ENCODE data around the gene GABRB1. TPM values are rescaled to one million over a fixed set of nuclear protein-coding genes. Genes with fewer than 3 reads are reported as not detected.

Gene GABRB1
- total RNA-seq, 2 donors from 2014 or later: not detected

- no peak for ATAC-seq
- DNase-seq (ENCODE audit: low spot score in 2 of 2): no peak
- Mint-ChIP-seq H3K36me3 (no peaks in the 10 kb centered on the region), H3K9me3 (no peaks in the 10 kb centered on the region), H3K27ac (no peak overlapping the region)
Measured at GRCh38 chr4:47213539-47213938, 182.2 kb downstream of the GABRB1 start.

GRCh38 chr4:47213971-47214370, 182.6 kb downstream of the GABRB1 start:
- no peak overlapping the region for H3K27ac Mint-ChIP-seq
- DNase-seq (ENCODE audit: low spot score in 2 of 2) (no peak), ATAC-seq (no peak)
- H3K9me3 Mint-ChIP-seq: no peaks in the 10 kb centered on the region
- no peaks in the 10 kb centered on the region for H3K36me3 Mint-ChIP-seq

- no peaks in the 10 kb centered on the region for H3K9me3 Mint-ChIP-seq
- no peaks in the 10 kb centered on the region for H3K36me3 Mint-ChIP-seq
- DNase-seq (ENCODE audit: low spot score in 2 of 2) (no peak), ATAC-seq (no peak)
- no peak overlapping the region for H3K27ac Mint-ChIP-seq
Measured at GRCh38 chr4:47215759-47216158, 184.4 kb downstream of the GABRB1 start.

GRCh38 chr4:47217291-47217690, 185.9 kb downstream of the GABRB1 start:
- ATAC-seq (no peak), DNase-seq (ENCODE audit: low spot score in 2 of 2) (no peak)
- H3K27ac Mint-ChIP-seq: no peak overlapping the region
- H3K36me3 Mint-ChIP-seq: no peaks in the 10 kb centered on the region
- H3K9me3 Mint-ChIP-seq: no peaks in the 10 kb centered on the region

GRCh38 chr4:47217884-47218283, 186.5 kb downstream of the GABRB1 start:
- ATAC-seq: no peak
- no peaks in the 10 kb centered on the region for H3K36me3 Mint-ChIP-seq
- no peaks in the 10 kb centered on the region for H3K9me3 Mint-ChIP-seq
- no peak overlapping the region for H3K27ac Mint-ChIP-seq
- DNase-seq (ENCODE audit: low spot score in 2 of 2): no peak

GRCh38 chr4:47218631-47219030, 187.3 kb downstream of the GABRB1 start:
- ATAC-seq (no peak), DNase-seq (ENCODE audit: low spot score in 2 of 2) (no peak)
- Mint-ChIP-seq H3K9me3 (no peaks in the 10 kb centered on the region), H3K36me3 (no peaks in the 10 kb centered on the region), H3K27ac (no peak overlapping the region)

GRCh38 chr4:47219586-47219985, 188.2 kb downstream of the GABRB1 start:
- no peaks in the 10 kb centered on the region for H3K36me3 Mint-ChIP-seq
- no peak for DNase-seq (ENCODE audit: low spot score in 2 of 2)
- no peak for ATAC-seq
- H3K27ac Mint-ChIP-seq: no peak overlapping the region
- no peaks in the 10 kb centered on the region for H3K9me3 Mint-ChIP-seq

GRCh38 chr4:47221721-47222120, 190.4 kb downstream of the GABRB1 start:
- Mint-ChIP-seq H3K27ac (no peak overlapping the region), H3K36me3 (no peaks in the 10 kb centered on the region), H3K9me3 (no peaks in the 10 kb centered on the region)
- DNase-seq (ENCODE audit: low spot score in 2 of 2) (no peak), ATAC-seq (no peak)

- ATAC-seq (no peak), DNase-seq (ENCODE audit: low spot score in 2 of 2) (no peak)
- H3K9me3 Mint-ChIP-seq: no peaks in the 10 kb centered on the region
- no peaks in the 10 kb centered on the region for H3K36me3 Mint-ChIP-seq
- no peak overlapping the region for H3K27ac Mint-ChIP-seq
Measured at GRCh38 chr4:47222276-47222675, 190.9 kb downstream of the GABRB1 start.

- DNase-seq (ENCODE audit: low spot score in 2 of 2) (no peak), ATAC-seq (no peak)
- Mint-ChIP-seq H3K9me3 (peaks cover 0 to 4% of the 10 kb centered on the region in 2 donors), H3K36me3 (no peaks in the 10 kb centered on the region), H3K27ac (no peak overlapping the region)
Measured at GRCh38 chr4:47224361-47224760, 193.0 kb downstream of the GABRB1 start.

- ATAC-seq: no peak
- no peaks in the 10 kb centered on the region for H3K36me3 Mint-ChIP-seq
- DNase-seq (ENCODE audit: low spot score in 2 of 2): no peak
- no peak overlapping the region for H3K27ac Mint-ChIP-seq
- no peaks in the 10 kb centered on the region for H3K9me3 Mint-ChIP-seq
Measured at GRCh38 chr4:47235721-47236120, 204.4 kb downstream of the GABRB1 start.

GRCh38 chr4:47238667-47239066, 207.3 kb downstream of the GABRB1 start:
- Mint-ChIP-seq H3K27ac (no peak overlapping the region), H3K36me3 (no peaks in the 10 kb centered on the region), H3K9me3 (no peaks in the 10 kb centered on the region)
- ATAC-seq: no peak
- no peak for DNase-seq (ENCODE audit: low spot score in 2 of 2)

GRCh38 chr4:47239649-47240048, 208.3 kb downstream of the GABRB1 start:
- Mint-ChIP-seq H3K36me3 (no peaks in the 10 kb centered on the region), H3K27ac (no peak overlapping the region), H3K9me3 (peaks cover 2 to 3% of the 10 kb centered on the region in 2 donors)
- ATAC-seq (no peak), DNase-seq (ENCODE audit: low spot score in 2 of 2) (no peak)

- Mint-ChIP-seq H3K27ac (peak overlapping the region in 1 of 2 donors; percentile 47), H3K9me3 (peaks cover 7 to 8% of the 10 kb centered on the region in 2 donors), H3K36me3 (no peaks in the 10 kb centered on the region)
- no peak for ATAC-seq
- DNase-seq (ENCODE audit: low spot score in 2 of 2): no peak
Measured at GRCh38 chr4:47251348-47252135, 220.2 kb downstream of the GABRB1 start.

- DNase-seq (ENCODE audit: low spot score in 2 of 2) (no peak), ATAC-seq (no peak)
- Mint-ChIP-seq H3K27ac (no peak overlapping the region), H3K9me3 (no peaks in the 10 kb centered on the region), H3K36me3 (no peaks in the 10 kb centered on the region)
Measured at GRCh38 chr4:47263721-47264120, 232.4 kb downstream of the GABRB1 start.

GRCh38 chr4:47270201-47270888, 239.0 kb downstream of the GABRB1 start:
- H3K9me3 Mint-ChIP-seq: no peaks in the 10 kb centered on the region
- no peaks in the 10 kb centered on the region for H3K36me3 Mint-ChIP-seq
- no peak for ATAC-seq

GRCh38 chr4:47271291-47271690, 239.9 kb downstream of the GABRB1 start:
- Mint-ChIP-seq H3K27ac (no peak overlapping the region), H3K36me3 (no peaks in the 10 kb centered on the region), H3K9me3 (no peaks in the 10 kb centered on the region)
- DNase-seq (ENCODE audit: low spot score in 2 of 2) (no peak), ATAC-seq (no peak)

More at GRCh38 chr4:47270201-47270888, 239.0 kb downstream of the GABRB1 start:
- H3K27ac Mint-ChIP-seq: no peak overlapping the region
- no peak for DNase-seq (ENCODE audit: low spot score in 2 of 2)

GRCh38 chr4:47274901-47275300, 243.5 kb downstream of the GABRB1 start:
- DNase-seq (ENCODE audit: low spot score in 2 of 2) (no peak), ATAC-seq (no peak)
- Mint-ChIP-seq H3K9me3 (peaks cover 0 to 3% of the 10 kb centered on the region in 2 donors), H3K27ac (no peak overlapping the region), H3K36me3 (no peaks in the 10 kb centered on the region)

Data from activated naive CD4-positive, alpha-beta T cell treated with anti-CD3 and anti-CD28 coated beads, Interleukin-2, amount 50 U/mL, for 72 hours (primary cell).